HL-60 (cell line): Measurements from ENCODE around the gene FCHO2.

Experiments used
- CTCF ChIP-seq: IDR thresholded peaks from one replicate; pipeline ENCODE4 v1.5.1; 2011; ENCODE audit warnings: low read length, control low read depth, inconsistent platforms; ENCODE audit not compliant: insufficient read depth
- POLR2AphosphoS5 ChIP-seq: IDR thresholded peaks from 2 replicates; pipeline ENCODE4 v1.6.1; 2012; ENCODE audit warnings: low read depth
- REST ChIP-seq: IDR thresholded peaks from 2 replicates; pipeline ENCODE4 v1.6.1; 2012; ENCODE audit warnings: low read depth; ENCODE audit not compliant: insufficient replicate concordance

- no peak for TF ChIP-seq CTCF
- TF ChIP-seq POLR2AphosphoS5: no peak
- no peak for TF ChIP-seq REST
Observed at GRCh38 chr5:73045623-73046022, 89.8 kb downstream of the FCHO2 start.
